PC-3 (cell line): Measurements from ENCODE around the gene CDKN2B-AS1.

ENCODE experiments used
- EZH2 ChIP-seq: fragments of 300-600 bp; sonication (generic); IDR thresholded peaks from one replicate; pipeline ENCODE4 v1.6.1; 2017; ENCODE audit warnings: antibody characterized with exemption, mild to moderate bottlenecking, low read length; ENCODE audit not compliant: unreplicated experiment
- EZH2phosphoT487 ChIP-seq: fragments of 300-600 bp; sonication (generic); IDR thresholded peaks from 2 replicates; pipeline ENCODE4 v1.6.1; 2018; ENCODE audit warnings: mild to moderate bottlenecking, antibody characterized with exemption, low read length, borderline replicate concordance
- TF ChIP-seq, protein P1 (sequence below): fragments of 300-600 bp; sonication (generic); conservative IDR thresholded peaks from 2 replicates; pipeline ENCODE4 v1.5.1; 2017; ENCODE audit warnings: antibody characterized with exemption, low read depth, mild to moderate bottlenecking, low read length

DNA sequence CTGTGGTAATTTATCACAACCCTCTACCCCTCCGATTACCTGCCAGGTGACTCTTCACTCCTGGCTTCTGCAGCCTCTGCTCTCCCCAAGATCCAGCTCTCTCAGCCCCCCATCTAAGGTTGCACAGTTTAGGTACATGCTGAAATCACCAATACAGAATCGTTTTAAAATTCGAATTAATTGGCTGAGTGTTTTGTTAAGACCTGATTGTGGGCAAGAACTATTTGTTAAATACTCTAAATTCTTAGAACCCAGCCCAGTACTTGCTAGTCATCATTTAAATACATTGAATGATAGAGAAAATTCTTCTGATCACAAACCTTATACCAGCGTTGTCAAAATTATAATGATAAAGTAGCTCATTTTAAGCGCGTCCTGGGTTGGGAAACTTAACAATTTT, 162.0 kb downstream of the CDKN2B-AS1 start:
- TF ChIP-seq, protein P1, sequence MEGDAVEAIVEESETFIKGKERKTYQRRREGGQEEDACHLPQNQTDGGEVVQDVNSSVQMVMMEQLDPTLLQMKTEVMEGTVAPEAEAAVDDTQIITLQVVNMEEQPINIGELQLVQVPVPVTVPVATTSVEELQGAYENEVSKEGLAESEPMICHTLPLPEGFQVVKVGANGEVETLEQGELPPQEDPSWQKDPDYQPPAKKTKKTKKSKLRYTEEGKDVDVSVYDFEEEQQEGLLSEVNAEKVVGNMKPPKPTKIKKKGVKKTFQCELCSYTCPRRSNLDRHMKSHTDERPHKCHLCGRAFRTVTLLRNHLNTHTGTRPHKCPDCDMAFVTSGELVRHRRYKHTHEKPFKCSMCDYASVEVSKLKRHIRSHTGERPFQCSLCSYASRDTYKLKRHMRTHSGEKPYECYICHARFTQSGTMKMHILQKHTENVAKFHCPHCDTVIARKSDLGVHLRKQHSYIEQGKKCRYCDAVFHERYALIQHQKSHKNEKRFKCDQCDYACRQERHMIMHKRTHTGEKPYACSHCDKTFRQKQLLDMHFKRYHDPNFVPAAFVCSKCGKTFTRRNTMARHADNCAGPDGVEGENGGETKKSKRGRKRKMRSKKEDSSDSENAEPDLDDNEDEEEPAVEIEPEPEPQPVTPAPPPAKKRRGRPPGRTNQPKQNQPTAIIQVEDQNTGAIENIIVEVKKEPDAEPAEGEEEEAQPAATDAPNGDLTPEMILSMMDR = no peak
- TF ChIP-seq EZH2 (no peak), EZH2phosphoT487 (no peak)
